ENCODE data around the gene SRP68.
"Not testable (repeated sequence)": the region's sequence is repeated elsewhere in the genome, so short reads cannot be mapped to it uniquely, and the experiment has no call there.

The SRP68 gene

DNA sequence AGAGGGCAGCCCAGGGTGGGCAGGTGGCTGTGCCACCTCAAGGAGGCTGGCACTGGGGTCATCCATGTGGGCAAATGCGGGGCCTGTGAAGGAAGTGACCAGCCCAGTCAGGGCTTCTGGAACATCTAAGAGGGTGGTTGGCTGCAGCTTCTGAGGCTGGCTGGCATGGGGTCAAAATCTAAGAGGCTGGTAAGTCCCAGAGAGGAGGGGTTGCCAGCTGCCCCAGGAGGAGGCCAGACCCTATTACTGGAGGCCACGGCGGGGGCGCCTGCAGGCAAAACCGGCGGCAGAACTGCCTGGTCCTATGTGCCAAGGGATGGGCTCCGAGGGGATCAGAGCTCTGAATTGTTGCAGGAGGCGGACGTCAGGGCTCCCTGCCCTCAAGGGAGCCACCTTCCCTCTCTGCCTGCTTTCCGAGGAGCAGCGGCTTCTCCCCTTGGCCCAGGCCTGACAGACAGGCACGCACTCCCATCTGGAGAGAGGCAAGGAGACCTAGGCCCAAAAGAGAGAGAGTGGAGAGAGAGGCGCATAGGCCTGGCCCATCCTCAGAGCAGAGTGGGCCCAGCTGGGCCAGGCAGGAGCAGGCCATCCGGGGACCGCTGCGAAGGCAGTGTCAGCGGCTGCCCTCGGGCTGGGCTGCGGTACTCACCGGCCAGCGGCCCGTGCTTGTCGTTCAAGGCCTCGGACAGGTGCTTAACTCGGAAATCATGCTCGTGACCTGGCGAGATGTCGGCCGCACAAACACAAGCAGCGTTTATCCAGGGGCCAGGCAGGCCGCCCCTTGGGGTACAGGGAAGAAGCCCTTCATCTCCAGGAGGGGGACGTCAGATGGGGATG lies 17.6 kb upstream of the SRP68 start:
- peak; percentile 2 for DNase-seq (ENCODE audit: low spot score)

DNA sequence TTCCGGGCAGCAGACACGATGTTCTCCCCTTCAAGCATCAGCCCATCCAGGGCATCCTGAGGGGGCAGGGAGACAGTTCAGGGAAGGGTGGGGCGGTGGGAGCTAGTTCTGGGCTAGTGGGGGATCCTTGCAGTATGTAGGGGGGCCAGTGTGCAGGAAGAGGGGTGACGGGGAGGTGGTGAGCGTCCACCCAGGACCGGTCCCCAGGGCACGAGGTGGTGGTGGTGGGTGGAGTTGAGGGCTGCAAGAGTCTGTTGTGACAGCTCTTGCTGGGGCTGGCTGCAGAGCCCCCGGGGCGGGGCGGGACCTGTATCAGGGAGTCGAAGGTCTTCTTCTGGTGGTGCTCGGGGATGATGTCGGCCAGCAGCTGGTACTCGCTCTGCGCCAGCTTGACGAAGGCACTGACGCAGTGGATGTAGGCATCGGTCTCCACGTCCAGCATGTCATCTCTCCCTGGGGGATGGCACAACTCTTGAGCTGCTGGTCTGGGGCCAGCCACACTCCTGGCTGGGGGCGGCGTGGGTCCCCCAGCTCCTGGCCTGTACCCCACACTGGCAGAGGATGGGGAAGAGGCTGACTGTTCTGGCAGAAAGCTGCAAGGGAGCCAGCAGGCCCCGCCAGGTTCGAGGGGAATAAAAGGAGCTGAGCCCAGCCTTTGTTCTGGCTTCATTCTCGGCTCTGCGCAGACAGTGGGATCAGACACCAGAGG lies 16.7 kb upstream of the SRP68 start:
- DNase-seq (ENCODE audit: low spot score): peak; percentile 3

GRCh38 chr17:76088041-76088867 lies 15.9 kb upstream of the SRP68 start:
- DNase-seq (ENCODE audit: low spot score): peak; percentile 10

DNA sequence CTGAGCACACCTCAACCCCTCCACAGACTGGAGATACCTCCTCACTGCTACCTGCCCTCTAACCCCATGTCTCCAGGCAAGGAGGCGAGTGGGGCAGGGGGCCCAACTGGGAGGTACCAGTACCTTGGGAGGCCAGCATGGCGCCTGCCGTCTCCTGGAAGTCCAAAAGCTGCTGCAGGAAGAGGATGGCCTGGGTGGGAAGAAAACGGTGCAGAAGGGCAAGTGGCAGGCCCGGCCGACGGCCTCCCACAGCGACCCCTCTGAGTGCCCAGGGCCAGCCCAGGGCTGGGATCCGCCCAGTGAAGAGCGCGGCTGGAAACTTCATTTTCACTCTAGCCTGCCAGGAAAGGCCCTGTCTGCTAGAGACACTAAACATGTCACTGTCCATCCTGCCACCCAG lies 15.2 kb upstream of the SRP68 start:
- no peak for DNase-seq (ENCODE audit: low spot score)

DNA sequence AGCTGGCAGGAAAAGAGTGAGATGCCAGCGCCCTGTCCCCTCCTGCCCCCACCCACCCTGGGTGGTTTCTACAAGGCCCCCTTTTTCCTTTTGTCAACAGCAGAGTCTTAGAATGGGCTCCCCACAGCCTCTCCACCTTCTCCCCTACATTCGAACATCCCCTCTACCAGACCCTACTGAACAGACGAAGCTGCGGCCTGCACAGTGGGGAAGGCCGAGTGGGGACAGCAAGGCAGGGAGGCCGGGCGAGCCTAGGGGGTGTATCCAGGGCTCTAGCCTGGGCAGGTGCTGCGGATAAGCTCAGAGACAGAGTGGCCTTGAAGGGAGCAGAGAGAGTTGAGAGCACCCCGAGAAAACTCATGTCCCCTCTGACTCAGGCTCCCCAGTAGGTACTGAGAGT lies 14.1 kb upstream of the SRP68 start:
- DNase-seq (ENCODE audit: low spot score): peak; percentile 3

GRCh38 chr17:76085731-76086366 lies 13.5 kb upstream of the SRP68 start:
- peak; percentile 3 for DNase-seq (ENCODE audit: low spot score)

DNA sequence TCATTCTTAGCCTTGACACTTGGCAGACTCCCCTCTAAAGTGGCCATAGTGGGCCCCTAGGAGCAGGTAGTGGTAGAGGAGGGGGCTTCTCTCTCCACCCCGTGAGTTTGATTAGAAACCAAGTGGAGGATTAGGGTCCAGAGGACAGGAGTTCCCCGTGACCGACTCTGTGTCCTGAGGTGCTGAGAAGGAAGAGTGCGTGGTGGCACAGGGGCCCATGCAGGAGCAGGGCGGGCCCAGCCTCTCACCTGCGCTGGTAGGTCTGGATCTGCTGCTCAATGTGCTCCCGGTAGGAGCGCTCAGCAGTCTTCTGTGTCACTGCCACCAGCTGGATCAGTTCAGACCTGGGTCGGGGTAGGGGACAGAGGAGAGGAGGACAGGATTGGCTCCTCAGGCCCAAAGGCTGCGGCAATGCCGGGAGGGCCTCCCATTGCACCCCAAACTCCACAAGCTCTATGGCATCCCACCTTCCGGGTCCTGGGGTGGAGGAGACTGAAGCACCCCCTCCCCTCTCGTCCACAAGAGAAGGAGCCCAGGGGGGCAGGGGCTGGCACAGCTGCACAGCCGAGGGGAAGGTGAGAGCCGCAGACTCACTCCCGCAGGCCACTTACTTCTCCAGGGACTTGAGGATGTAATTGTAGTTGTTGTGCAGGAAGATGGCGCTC lies 12.9 kb upstream of the SRP68 start:
- no peak for DNase-seq (ENCODE audit: low spot score)

GRCh38 chr17:76083536-76084182 lies 11.3 kb upstream of the SRP68 start:
- no peak for DNase-seq (ENCODE audit: low spot score)

GRCh38 chr17:76082326-76083251 lies 10.3 kb upstream of the SRP68 start:
- DNase-seq (ENCODE audit: low spot score): no peak

DNA sequence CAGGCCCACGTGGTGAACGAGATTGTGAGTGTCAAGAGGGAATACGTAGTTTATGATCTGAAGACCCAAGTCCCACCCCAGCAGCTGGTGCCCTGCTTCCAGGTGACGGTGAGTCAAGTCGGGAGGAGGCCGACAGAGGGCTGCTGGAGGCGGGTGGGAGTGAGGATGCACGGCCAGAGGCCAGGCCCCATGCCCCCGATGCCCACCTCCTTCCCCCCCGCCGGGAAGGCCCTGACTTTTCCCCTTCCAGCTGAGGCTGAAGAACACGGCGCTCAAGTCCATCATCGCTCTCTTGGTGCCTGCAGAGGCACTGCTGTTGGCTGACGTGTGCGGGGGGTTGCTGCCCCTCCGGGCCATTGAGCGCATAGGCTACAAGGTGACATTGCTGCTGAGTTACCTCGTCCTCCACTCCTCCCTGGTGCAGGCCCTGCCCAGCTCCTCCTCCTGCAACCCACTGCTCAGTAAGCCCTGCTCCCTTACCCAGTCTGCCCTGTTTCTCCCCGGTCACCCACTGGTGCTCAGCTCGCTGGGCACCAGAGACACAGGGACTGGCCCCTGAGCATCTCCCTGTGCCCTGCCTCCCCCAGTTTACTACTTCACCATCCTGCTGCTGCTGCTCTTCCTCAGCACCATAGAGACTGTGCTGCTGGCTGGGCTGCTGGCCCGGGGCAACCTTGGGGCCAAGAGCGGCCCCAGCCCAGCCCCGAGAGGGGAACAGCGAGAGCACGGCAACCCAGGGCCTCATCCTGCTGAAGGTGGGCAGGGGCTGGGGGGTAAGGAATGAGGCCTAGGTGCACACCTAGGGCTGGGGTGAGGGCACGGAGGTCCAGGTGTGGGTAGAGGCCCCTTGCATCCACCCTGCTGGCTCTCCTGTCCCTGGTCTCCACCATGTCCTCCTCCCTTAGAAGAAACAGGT lies 9.2 kb upstream of the SRP68 start:
- DNase-seq (ENCODE audit: low spot score): no peak

DNA sequence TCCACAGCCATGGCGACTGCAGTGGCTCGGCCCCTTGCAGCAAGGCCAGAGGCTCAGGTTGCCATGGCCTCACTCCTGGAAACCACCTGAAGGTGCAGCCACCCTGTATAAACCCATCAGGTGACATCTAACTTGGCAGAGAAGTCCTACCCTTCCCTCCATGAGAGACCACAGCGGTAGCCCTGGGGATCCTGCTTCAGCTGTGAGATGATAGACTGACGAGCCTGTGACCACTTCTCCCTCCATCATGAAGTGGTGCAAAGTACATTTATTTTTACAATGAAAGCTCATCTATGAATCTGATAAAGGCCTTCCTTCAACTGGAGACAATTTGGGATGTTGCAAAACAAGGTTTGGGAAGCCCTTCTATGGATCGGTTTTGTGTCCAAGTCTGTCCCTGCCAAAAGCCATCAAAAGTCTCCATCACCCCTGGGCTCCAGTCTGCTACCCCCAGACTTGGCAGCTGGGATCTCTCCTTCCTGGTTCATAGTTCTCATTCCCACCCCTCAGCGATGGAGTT lies 8.5 kb upstream of the SRP68 start:
- DNase-seq (ENCODE audit: low spot score): no peak

GRCh38 chr17:76079956-76080767 lies 7.8 kb upstream of the SRP68 start:
- no peak for DNase-seq (ENCODE audit: low spot score)

- DNase-seq (ENCODE audit: low spot score): no peak
Measured at GRCh38 chr17:76079535-76079955, 7.2 kb upstream of the SRP68 start.

GRCh38 chr17:76078860-76079534 lies 6.7 kb upstream of the SRP68 start, which contains the start of gene ZACN:
ZACN (plus strand) TSS chr17:76079182; CDS start chr17:76079265, 83 bp downstream.
- DNase-seq (ENCODE audit: low spot score): no peak

- not testable (repeated sequence) for DNase-seq (ENCODE audit: low spot score)
Measured at GRCh38 chr17:76078370-76078769, 6.1 kb upstream of the SRP68 start.

DNA sequence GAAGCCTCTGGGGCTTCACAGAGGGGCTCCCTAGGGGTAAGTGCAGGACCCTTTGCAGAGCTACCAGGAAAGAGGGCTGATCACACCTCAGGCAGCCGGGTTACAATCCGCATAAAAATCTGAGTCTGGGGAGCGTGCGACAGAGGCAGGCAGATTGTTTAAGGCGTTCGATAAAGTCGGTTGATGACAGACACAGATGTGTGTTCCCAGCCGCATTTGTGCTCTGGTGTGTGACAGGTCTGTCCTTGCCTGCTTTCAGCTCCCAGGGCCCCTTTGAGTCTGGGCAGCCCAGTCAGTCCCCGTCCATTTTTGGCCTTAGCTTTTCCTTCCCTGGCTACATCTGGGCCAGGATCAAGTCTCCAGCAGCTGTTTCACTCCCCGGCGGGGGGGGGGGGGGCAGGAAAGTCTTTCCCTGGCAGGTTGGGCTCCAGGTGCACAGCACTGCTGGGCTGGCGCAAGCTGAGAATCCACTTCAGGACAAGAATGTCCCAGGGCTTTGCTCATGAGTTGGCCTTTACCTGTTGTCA lies 5.3 kb upstream of the SRP68 start:
- peak; percentile 35 for DNase-seq (ENCODE audit: low spot score)

Measured in AG20443 (cell line).